ENCODE results near the gene SLIT1.

GRCh38 chr10:97131666-97132065 lies 54.1 kb downstream of the SLIT1 start:
- TF ChIP-seq POLR2A (IDR thresholded peaks at IDR 0.05; ENCODE audit: low read depth, low read length), result no peak
- no peak for TF ChIP-seq POLR2AphosphoS5 (IDR thresholded peaks at IDR 0.05; ENCODE audit: low read depth, low read length)

All from GM12892 (cell line).